RCC 7860 (cell line): ENCODE results near the gene REX1BD.
"Not testable (repeated sequence)": the region's sequence is repeated elsewhere in the genome, so short reads cannot be mapped to it uniquely, and the experiment has no call there.

ENCODE experiments used
- DNase-seq: peaks from one replicate; pipeline ENCODE4 v3.0.0-alpha.2; 2015; ENCODE audit warnings: low spot score
- FAIRE-seq: peaks from 2 replicates; lab custom pipeline; 2012; peaks lifted over from hg19 to GRCh38; lab: Jason Lieb, UNC

Gene REX1BD

GRCh38 chr19:18600692-18601397 lies 12.2 kb downstream of the REX1BD start:
- FAIRE-seq, DNase-seq: not testable (repeated sequence)

- FAIRE-seq (no peak), DNase-seq (no peak)
These were observed 13.3 kb downstream of the REX1BD start for GRCh38 chr19:18601875-18602274.

GRCh38 chr19:18603255-18603957 lies 14.8 kb downstream of the REX1BD start:
- no peak for DNase-seq
- no peak for FAIRE-seq

GRCh38 chr19:18603958-18604819 lies 15.6 kb downstream of the REX1BD start:
- DNase-seq (no peak), FAIRE-seq (no peak)

- FAIRE-seq, result no peak
- no peak for DNase-seq
These were observed 16.2 kb downstream of the REX1BD start for GRCh38 chr19:18604820-18605159.

- DNase-seq (no peak), FAIRE-seq (no peak)
These were observed 16.6 kb downstream of the REX1BD start for GRCh38 chr19:18605196-18605545.

GRCh38 chr19:18605546-18606280 lies 17.1 kb downstream of the REX1BD start:
- no peak for FAIRE-seq
- DNase-seq, result no peak

- no peak for FAIRE-seq
These were observed 18.0 kb downstream of the REX1BD start, which contains the start of gene CRLF1 for GRCh38 chr19:18606281-18607225. TSS of gene CRLF1 (minus strand) at chr19:18606799. CDS start at chr19:18606656, 143 bp downstream.

GRCh38 chr19:18607226-18608101 lies 18.9 kb downstream of the REX1BD start:
- FAIRE-seq, result no peak
- DNase-seq, result no peak

More at GRCh38 chr19:18606281-18607225, 18.0 kb downstream of the REX1BD start, which contains the start of gene CRLF1:
- DNase-seq, result no peak

GRCh38 chr19:18608102-18608804 lies 19.7 kb downstream of the REX1BD start:
- DNase-seq (no peak), FAIRE-seq (no peak)

GRCh38 chr19:18608805-18609716 lies 20.5 kb downstream of the REX1BD start:
- FAIRE-seq (no peak), DNase-seq (no peak)

- DNase-seq (no peak), FAIRE-seq (no peak)
These were observed 21.1 kb downstream of the REX1BD start for GRCh38 chr19:18609717-18610051.

- DNase-seq (no peak), FAIRE-seq (no peak)
These were observed 21.6 kb downstream of the REX1BD start for GRCh38 chr19:18610245-18610555.

- DNase-seq (no peak), FAIRE-seq (no peak)
These were observed 22.1 kb downstream of the REX1BD start for GRCh38 chr19:18610556-18611326.

GRCh38 chr19:18611327-18612050 lies 22.9 kb downstream of the REX1BD start:
- FAIRE-seq (no peak), DNase-seq (no peak)
